Panc1 (cell line): Measurements from ENCODE around the gene ALK. TPM values are rescaled to one million over a fixed set of nuclear protein-coding genes. Genes with fewer than 3 reads are reported as not detected.

ENCODE experiments used
- ATAC-seq: fragments of 200-7000 bp; cut with Tn5 transposase; 2 replicates; pipeline ENCODE4 v1.9.1; 2020; ENCODE audit warnings: mild to moderate bottlenecking, moderate library complexity
- BruUV-seq: library from RNA; stranded (reverse); fragments of 400-500 nt; replicated peaks from 2 replicates; lab custom pipeline; 2021; lab: Mats Ljungman, UMichigan
- CTCF ChIA-PET: fragments of 300-600 bp; sonication (Branson Sonifier 250); formaldehyde crosslinking; loops from one replicate; lab custom pipeline; 2022; ENCODE audit warnings: antibody characterized with exemption; lab: Charles Lee
- POLR2A ChIA-PET: fragments of 300-600 bp; sonication (Branson Sonifier 250); formaldehyde crosslinking; loops from one replicate; lab custom pipeline; 2022; ENCODE audit warnings: antibody characterized with exemption; lab: Charles Lee
- DNase-seq: peaks from one replicate; pipeline ENCODE4 v3.0.0-alpha.2; 2010; ENCODE audit warnings: low read depth, low spot score
- H3K27ac ChIP-seq: 2 replicates; pipeline ENCODE4 v1.5.1; 2011; ENCODE audit warnings: mild to moderate bottlenecking, low read length, inconsistent platforms
- H3K27me3 ChIP-seq: fragments of 200-500 bp; sonication (Bioruptor generic); 2 replicates; pipeline ENCODE4 v1.6.0; 2014; ENCODE audit warnings: low read length, inconsistent platforms; ENCODE audit not compliant: control insufficient read depth, insufficient read depth
- H3K36me3 ChIP-seq: fragments of 200-500 bp; sonication (Bioruptor generic); 2 replicates; pipeline ENCODE4 v1.5.1; 2014; ENCODE audit warnings: inconsistent platforms, mild to moderate bottlenecking, low read length, moderate library complexity; ENCODE audit not compliant: control insufficient read depth, insufficient read depth
- H3K4me1 ChIP-seq: 2 replicates; pipeline ENCODE4 v1.5.1; 2011; ENCODE audit warnings: inconsistent platforms, mild to moderate bottlenecking, low read length, moderate library complexity; ENCODE audit not compliant: control insufficient read depth, insufficient read depth
- H3K4me3 ChIP-seq, 2 experiments: 2 replicates each; pipeline ENCODE4 v1.5.1; 2011 to 2012; ENCODE audit warnings: low read depth in 2 of 2, low read length in 2 of 2, mild to moderate bottlenecking in 2 of 2, inconsistent platforms in 1 of 2, moderate library complexity in 1 of 2
- H3K9me3 ChIP-seq: fragments of 200-500 bp; sonication (Bioruptor generic); 2 replicates; pipeline ENCODE4 v1.5.1; 2014; ENCODE audit warnings: low read depth, mild to moderate bottlenecking, inconsistent platforms, low read length, moderate library complexity; ENCODE audit not compliant: control insufficient read depth, insufficient read depth
- CTCF ChIP-seq: fragments of 450-650 bp; IDR thresholded peaks from 2 replicates; pipeline ENCODE4 v1.5.1; 2017; ENCODE audit warnings: mild to moderate bottlenecking
- POLR2AphosphoS5 ChIP-seq: IDR thresholded peaks from 2 replicates; pipeline ENCODE4 v1.6.1; 2012; ENCODE audit warnings: mild to moderate bottlenecking, low read depth, low read length, moderate library complexity
- SIN3A ChIP-seq: IDR thresholded peaks from 2 replicates; pipeline ENCODE4 v1.6.1; 2012; ENCODE audit warnings: low read depth, mild to moderate bottlenecking, low read length, moderate library complexity, borderline replicate concordance; ENCODE audit not compliant: insufficient read depth
- TCF7L2 ChIP-seq: IDR thresholded peaks from 2 replicates; pipeline ENCODE4 v1.6.1; 2011; ENCODE audit warnings: mild to moderate bottlenecking, low read depth, low read length, inconsistent platforms
- in situ Hi-C: cut with HindIII; loops from 2 replicates; pipeline ENCODE4 v1.10.0; 2016; ENCODE audit warnings: low sequenced_read_pairs, low pct_unique_long_range_greater_than_20kb
- intact Hi-C: fragments of 100-400 bp; cut with micrococcal nuclease; formaldehyde crosslinking; loops from one replicate; pipeline ENCODE4 v1.10.0; 2022; ENCODE audit not compliant: unreplicated experiment
- total RNA-seq: library from RNA; stranded (reverse); gene quantifications from one replicate; pipeline ENCODE4 v1.2.1, GENCODE V29; 2021; ENCODE audit not compliant: unreplicated experiment
- TF ChIP-seq, protein P1 (sequence below), 2 experiments: IDR thresholded peaks; 2 replicates each; pipeline ENCODE4 v1.6.1; 2011 to 2012; ENCODE audit warnings: low read depth in 2 of 2, control low read depth in 1 of 2, low read length in 1 of 2, mild to moderate bottlenecking in 1 of 2, moderate library complexity in 1 of 2; ENCODE audit not compliant: insufficient read depth in 1 of 2

Gene ALK
- total RNA-seq, 1 experiment from 2014 or later: not detected

DNA sequence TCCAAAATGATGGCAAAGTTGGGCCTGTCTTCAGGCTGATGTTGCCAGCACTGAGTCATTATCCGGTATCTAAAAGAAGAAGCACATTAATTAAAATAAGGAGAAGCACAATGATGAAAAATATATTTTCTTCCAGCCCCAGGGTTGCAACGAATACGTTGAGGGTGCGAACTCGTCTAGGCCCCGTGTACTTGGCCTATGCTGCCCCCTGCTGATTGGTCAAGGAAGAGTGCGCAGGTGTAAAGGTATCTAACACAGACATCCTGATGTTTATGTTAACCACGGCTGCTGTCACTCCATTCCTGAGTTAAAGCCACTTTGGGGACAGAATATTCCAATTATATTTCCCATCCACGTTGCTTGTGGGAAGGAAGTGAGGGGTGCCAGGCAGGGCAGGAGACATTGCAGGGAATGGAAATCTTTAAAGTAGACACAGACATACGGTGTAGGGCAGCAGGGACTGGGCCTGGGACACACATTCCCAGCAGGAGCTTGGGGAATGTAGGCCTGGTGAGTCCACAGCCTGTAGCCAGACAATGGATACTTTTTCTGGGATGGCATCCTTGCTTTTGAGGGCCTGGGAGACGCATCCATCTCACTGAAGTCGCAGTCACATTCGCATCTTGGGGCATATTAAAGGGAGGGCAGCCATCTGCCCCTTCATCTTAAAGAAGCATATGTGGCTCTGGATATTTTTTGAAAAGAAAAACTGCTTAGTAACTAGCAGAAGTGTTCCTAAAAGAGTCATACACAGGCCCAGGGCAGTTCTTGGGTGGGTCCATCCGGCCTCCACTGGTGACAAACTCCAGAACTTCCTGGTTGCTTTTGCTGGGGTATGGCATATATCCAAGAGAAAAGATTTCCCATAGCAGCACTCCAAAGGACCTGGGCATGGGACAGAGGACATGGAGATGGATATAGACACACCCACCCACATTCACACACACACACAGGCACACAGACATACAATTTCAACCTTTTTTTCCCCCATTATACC, 724.3 kb downstream of the ALK start:
- peak; percentile 24 for DNase-seq
- in situ Hi-C loops: no loop called here

DNA sequence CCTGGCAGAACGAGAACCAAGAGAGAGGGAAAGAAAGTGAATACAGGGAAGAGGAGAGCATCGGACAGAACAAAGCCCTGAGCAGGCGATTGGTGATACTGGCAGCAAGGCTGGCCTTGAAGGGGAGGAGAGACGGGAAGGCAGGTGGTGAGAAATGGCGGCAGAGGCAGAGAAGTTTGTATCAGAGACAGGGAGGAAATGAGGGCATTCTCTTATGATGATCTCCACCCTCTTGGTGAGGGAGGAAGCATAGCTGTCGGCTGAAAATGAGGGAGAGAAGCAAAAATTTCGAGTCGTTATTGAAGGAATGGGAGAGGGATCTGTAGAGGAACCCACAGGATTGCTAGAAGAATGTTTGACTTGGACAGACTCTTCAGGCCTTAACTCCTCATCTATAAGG, 725.6 kb downstream of the ALK start:
- Histone ChIP-seq H3K27me3 (no peaks in the 10 kb centered on the region), H3K27ac (no peak overlapping the region)

More for the DNA sequence above, 724.3 kb downstream of the ALK start:
- H3K4me1 ChIP-seq: no peaks in the 10 kb centered on the region
- POLR2A ChIA-PET: no interaction called here
- H3K9me3 ChIP-seq: no peaks in the 10 kb centered on the region
- CTCF ChIA-PET: no interaction called here
- no peak overlapping the region for H3K4me3 ChIP-seq
- no peaks in the 10 kb centered on the region for H3K27me3 ChIP-seq
- TF ChIP-seq TCF7L2 (no peak), SIN3A (no peak), CTCF (peak; percentile 90), POLR2AphosphoS5 (no peak)
- TF ChIP-seq, protein P1, sequence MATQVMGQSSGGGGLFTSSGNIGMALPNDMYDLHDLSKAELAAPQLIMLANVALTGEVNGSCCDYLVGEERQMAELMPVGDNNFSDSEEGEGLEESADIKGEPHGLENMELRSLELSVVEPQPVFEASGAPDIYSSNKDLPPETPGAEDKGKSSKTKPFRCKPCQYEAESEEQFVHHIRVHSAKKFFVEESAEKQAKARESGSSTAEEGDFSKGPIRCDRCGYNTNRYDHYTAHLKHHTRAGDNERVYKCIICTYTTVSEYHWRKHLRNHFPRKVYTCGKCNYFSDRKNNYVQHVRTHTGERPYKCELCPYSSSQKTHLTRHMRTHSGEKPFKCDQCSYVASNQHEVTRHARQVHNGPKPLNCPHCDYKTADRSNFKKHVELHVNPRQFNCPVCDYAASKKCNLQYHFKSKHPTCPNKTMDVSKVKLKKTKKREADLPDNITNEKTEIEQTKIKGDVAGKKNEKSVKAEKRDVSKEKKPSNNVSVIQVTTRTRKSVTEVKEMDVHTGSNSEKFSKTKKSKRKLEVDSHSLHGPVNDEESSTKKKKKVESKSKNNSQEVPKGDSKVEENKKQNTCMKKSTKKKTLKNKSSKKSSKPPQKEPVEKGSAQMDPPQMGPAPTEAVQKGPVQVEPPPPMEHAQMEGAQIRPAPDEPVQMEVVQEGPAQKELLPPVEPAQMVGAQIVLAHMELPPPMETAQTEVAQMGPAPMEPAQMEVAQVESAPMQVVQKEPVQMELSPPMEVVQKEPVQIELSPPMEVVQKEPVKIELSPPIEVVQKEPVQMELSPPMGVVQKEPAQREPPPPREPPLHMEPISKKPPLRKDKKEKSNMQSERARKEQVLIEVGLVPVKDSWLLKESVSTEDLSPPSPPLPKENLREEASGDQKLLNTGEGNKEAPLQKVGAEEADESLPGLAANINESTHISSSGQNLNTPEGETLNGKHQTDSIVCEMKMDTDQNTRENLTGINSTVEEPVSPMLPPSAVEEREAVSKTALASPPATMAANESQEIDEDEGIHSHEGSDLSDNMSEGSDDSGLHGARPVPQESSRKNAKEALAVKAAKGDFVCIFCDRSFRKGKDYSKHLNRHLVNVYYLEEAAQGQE (IDR thresholded peaks at IDR 0.05; ENCODE audit: insufficient read depth in 1 of 2, low read depth in 2 of 2, low read length in 1 of 2): no peak
- no TSS peak for BruUV-seq
- intact Hi-C loops: loop anchor here (1.0 to 10.0 kb wide), 2 partner anchors 142 to 239 kb away; no protein-coding TSS in a partner anchor
- peak; percentile 97 for ATAC-seq
- no peaks in the 10 kb centered on the region for H3K36me3 ChIP-seq
- H3K27ac ChIP-seq: no peak overlapping the region

More for the DNA sequence above, 725.6 kb downstream of the ALK start:
- Histone ChIP-seq H3K9me3 (no peaks in the 10 kb centered on the region), H3K36me3 (no peaks in the 10 kb centered on the region), H3K4me3 (no peak overlapping the region), H3K4me1 (no peaks in the 10 kb centered on the region; the same call in 1 of the 2 replicates)
- intact Hi-C loops (loop anchor here (10.0 kb wide), 1 partner anchor 141 kb away; no protein-coding TSS in a partner anchor), in situ Hi-C loops (no loop called here)
- TF ChIP-seq POLR2AphosphoS5: no peak
- TF ChIP-seq CTCF: no peak
- TF ChIP-seq, protein P1 (IDR thresholded peaks at IDR 0.05; ENCODE audit: insufficient read depth in 1 of 2, low read depth in 2 of 2, low read length in 1 of 2): no peak
- TF ChIP-seq SIN3A: no peak
- no peak for TF ChIP-seq TCF7L2
- POLR2A ChIA-PET: no interaction called here
- ATAC-seq (no peak), DNase-seq (no peak)
- CTCF ChIA-PET: no interaction called here
- BruUV-seq: no TSS peak
